Measurements from ENCODE around the gene PLXNC1.

The PLXNC1 gene

GRCh38 chr12:94165138-94165537 is 16.8 kb downstream of the PLXNC1 start:
- no peak for DNase-seq

- no peak for DNase-seq
These were observed 17.4 kb downstream of the PLXNC1 start for GRCh38 chr12:94165670-94166364.

- no peak for DNase-seq
These were observed 18.8 kb downstream of the PLXNC1 start for GRCh38 chr12:94167071-94167755.

- no peak for DNase-seq
These were observed 19.5 kb downstream of the PLXNC1 start for GRCh38 chr12:94167756-94168416.

GRCh38 chr12:94169495-94169894 is 21.1 kb downstream of the PLXNC1 start:
- no peak for DNase-seq

- DNase-seq, result no peak
These were observed 21.8 kb downstream of the PLXNC1 start for GRCh38 chr12:94169966-94170689.

GRCh38 chr12:94170690-94171594 is 22.6 kb downstream of the PLXNC1 start:
- DNase-seq, result no peak

GRCh38 chr12:94171595-94171930 is 23.2 kb downstream of the PLXNC1 start:
- no peak for DNase-seq

GRCh38 chr12:94172031-94172430 is 23.7 kb downstream of the PLXNC1 start:
- DNase-seq, result peak; percentile 90

- peak; percentile 82 for DNase-seq
These were observed 24.6 kb downstream of the PLXNC1 start for GRCh38 chr12:94172973-94173372.

GRCh38 chr12:94173660-94174265 is 25.4 kb downstream of the PLXNC1 start:
- DNase-seq, result peak; percentile 56

GRCh38 chr12:94174576-94174975 is 26.2 kb downstream of the PLXNC1 start:
- DNase-seq, result no peak

- DNase-seq, result no peak
These were observed 27.6 kb downstream of the PLXNC1 start for GRCh38 chr12:94175763-94176668.

GRCh38 chr12:94178054-94178453 is 29.7 kb downstream of the PLXNC1 start:
- no peak for DNase-seq

- DNase-seq, result no peak
These were observed 30.5 kb downstream of the PLXNC1 start for GRCh38 chr12:94178882-94179281.

GRCh38 chr12:94179723-94180122 is 31.3 kb downstream of the PLXNC1 start:
- no peak for DNase-seq

- no peak for DNase-seq
These were observed 32.4 kb downstream of the PLXNC1 start for GRCh38 chr12:94180558-94181296.

- DNase-seq, result no peak
These were observed 34.8 kb downstream of the PLXNC1 start for GRCh38 chr12:94182986-94183707.

GRCh38 chr12:94183708-94184379 is 35.5 kb downstream of the PLXNC1 start:
- no peak for DNase-seq
